Rectal smooth muscle tissue (tissue), 1 donor: ENCODE results near the gene HOXC12.

Experiments used
- H3K27ac ChIP-seq: one replicate; pipeline ENCODE4 v1.7.0; 2013; ENCODE audit warnings: low read depth, low read length, inconsistent platforms
- H3K27me3 ChIP-seq: one replicate; pipeline ENCODE4 v1.7.0; 2013; ENCODE audit warnings: low read length; ENCODE audit not compliant: control insufficient read depth, insufficient read depth
- H3K36me3 ChIP-seq: one replicate; pipeline ENCODE4 v1.7.0; 2013; ENCODE audit warnings: low read length; ENCODE audit not compliant: control insufficient read depth, insufficient read depth
- H3K4me1 ChIP-seq: one replicate; pipeline ENCODE4 v1.7.0; 2013; ENCODE audit warnings: low read length; ENCODE audit not compliant: control insufficient read depth, insufficient read depth
- H3K4me3 ChIP-seq: one replicate; pipeline ENCODE4 v1.7.0; 2013; ENCODE audit warnings: low read length
- H3K9ac ChIP-seq: one replicate; pipeline ENCODE4 v1.7.0; 2013; ENCODE audit warnings: low read length

The HOXC12 gene, protein sequence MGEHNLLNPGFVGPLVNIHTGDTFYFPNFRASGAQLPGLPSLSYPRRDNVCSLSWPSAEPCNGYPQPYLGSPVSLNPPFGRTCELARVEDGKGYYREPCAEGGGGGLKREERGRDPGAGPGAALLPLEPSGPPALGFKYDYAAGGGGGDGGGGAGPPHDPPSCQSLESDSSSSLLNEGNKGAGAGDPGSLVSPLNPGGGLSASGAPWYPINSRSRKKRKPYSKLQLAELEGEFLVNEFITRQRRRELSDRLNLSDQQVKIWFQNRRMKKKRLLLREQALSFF

DNA sequence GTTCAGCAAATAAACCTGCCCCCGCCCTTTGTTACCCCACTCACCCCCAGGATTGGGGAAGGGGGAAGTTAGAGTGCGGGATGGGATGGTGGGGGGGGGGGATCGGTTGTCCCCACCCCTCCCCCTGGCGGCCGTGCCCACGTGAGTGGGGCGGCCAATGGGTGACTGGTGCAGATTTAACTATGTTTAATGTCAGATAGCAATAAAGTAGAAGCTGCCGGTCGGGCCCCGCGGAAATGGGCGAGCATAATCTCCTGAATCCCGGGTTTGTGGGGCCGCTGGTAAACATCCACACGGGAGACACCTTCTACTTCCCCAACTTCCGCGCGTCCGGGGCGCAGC lies at the start of gene HOXC12:
Gene HOXC12 (plus strand): TSS at position 210 of the 342 bp plus-strand sequence. CDS start 27 bp downstream, at position 237.
- Histone ChIP-seq H3K4me3 (no peak within 1 kb of the TSS), H3K4me1 (no peaks in the 10 kb centered on the region), H3K27me3 (peaks cover 81% of the 10 kb centered on the region), H3K9ac (no peak within 1 kb of the TSS), H3K27ac (no peak within 1 kb of the TSS), H3K36me3 (no peaks in the 10 kb centered on the region)

DNA sequence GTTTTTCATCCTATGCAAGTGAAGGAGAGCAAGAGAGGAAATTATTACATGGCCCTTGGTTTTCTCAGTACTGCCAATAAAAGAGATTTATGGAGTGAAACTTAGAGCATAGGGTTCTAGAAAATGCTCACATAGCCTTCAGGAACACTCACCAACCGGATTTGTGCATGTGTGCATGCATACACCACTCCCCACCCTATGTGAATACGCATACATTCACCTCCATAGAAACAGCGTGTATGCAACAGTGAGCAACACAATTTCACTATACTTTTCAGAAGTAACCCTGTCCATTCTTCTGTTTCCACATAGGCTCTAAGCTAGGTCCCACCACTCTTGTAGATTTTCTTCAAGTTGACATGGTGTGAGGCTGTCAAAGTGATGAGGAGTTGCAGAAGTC lies 47.6 kb upstream of the HOXC12 start:
- Histone ChIP-seq H3K27ac (no peak overlapping the region), H3K4me1 (no peaks in the 10 kb centered on the region), H3K36me3 (no peaks in the 10 kb centered on the region), H3K4me3 (no peak overlapping the region), H3K27me3 (peaks cover 5% of the 10 kb centered on the region), H3K9ac (no peak overlapping the region)

GRCh38 chr12:53916788-53917655 lies 37.7 kb upstream of the HOXC12 start:
- Histone ChIP-seq H3K27ac (no peak overlapping the region), H3K4me1 (no peaks in the 10 kb centered on the region), H3K9ac (no peak overlapping the region), H3K27me3 (no peaks in the 10 kb centered on the region), H3K36me3 (no peaks in the 10 kb centered on the region), H3K4me3 (no peak overlapping the region)

DNA sequence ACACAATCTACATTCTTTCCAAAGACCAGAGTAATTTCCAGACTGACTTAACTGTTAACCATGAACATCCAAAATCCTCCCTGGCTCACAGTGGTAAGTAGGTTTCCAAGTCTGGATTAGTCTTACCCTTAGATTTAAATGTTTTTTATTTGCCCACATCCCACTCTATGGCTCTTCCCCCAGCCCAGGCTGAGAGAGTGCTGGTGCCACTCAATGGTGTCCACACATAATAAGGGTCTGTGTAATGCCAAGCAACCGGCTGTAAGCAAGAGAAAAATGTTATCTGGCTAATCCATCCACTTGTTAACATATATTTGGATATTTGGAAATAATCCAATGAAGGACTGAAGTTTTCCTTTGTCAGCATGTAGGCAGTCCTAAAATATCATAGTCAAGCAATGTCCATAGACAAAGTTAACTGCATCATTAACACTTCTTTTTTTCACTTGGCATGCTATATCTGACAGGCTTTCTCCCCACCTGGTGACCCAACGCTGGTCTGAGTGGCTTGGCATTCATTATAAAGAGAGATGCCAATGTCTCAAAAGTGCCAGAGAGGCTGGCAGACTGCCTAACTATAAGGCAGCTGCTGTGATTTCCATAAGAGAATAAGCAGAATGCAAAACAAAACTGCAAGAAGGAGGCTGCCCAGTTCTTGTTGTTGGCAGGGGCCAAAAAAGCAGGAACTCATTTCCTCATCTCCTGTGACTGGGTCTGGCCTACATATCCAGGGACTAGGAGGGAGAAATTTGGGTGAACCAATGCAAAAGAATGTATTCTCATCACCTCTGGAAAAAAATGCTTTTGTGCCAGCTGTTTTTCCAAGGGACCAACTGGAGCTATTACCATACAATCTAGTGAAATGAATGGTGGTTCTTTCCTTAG lies 29.9 kb upstream of the HOXC12 start:
- Histone ChIP-seq H3K4me1 (no peaks in the 10 kb centered on the region), H3K27me3 (peaks cover 33% of the 10 kb centered on the region)

DNA sequence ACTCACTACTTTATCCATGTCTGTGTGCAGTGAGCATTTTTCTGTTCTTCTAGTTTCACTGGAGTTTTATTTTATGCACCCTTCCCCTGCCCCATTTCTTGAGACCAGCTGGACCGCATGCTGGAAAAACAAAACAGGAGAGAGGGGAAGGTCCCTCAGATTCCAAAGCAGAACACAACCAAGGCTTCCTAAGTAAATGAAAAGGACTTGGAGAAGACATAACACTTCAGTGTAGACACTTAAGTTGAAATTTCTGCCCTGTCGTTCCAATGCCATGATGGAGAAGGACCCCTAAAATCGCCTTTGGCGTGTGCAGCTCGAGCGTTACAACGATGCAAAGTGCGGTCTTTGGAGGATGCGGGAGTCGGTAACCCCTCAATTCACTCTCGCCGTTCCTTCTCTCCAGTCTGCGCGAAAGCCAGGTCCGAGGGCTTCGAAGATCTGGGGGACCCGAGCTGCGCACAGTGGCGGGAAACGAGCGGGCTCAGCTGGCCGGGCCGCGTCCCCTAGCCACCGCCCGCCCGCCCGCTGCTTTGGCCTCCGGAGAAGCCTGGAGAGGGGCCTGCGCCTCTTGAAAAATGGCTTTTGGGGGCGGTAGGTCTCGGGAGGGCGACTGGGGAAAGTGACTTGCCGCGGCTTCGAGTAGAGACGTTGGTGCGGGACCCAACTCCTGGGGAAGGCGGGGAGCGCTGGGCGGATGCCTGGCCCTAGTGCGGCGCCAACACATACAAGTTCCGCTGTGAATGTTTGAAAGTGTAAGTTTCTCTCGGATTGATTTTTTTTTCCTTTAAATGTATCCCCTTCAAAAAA lies 27.3 kb upstream of the HOXC12 start:
- no peak overlapping the region for H3K27ac ChIP-seq
- no peak overlapping the region for H3K9ac ChIP-seq
- no peaks in the 10 kb centered on the region for H3K36me3 ChIP-seq
- no peak overlapping the region for H3K4me3 ChIP-seq
- H3K27me3 ChIP-seq: peaks cover 41% of the 10 kb centered on the region
- no peaks in the 10 kb centered on the region for H3K4me1 ChIP-seq

More for the DNA sequence above, 29.9 kb upstream of the HOXC12 start:
- Histone ChIP-seq H3K9ac (no peak overlapping the region), H3K4me3 (no peak overlapping the region), H3K27ac (no peak overlapping the region), H3K36me3 (no peaks in the 10 kb centered on the region)

DNA sequence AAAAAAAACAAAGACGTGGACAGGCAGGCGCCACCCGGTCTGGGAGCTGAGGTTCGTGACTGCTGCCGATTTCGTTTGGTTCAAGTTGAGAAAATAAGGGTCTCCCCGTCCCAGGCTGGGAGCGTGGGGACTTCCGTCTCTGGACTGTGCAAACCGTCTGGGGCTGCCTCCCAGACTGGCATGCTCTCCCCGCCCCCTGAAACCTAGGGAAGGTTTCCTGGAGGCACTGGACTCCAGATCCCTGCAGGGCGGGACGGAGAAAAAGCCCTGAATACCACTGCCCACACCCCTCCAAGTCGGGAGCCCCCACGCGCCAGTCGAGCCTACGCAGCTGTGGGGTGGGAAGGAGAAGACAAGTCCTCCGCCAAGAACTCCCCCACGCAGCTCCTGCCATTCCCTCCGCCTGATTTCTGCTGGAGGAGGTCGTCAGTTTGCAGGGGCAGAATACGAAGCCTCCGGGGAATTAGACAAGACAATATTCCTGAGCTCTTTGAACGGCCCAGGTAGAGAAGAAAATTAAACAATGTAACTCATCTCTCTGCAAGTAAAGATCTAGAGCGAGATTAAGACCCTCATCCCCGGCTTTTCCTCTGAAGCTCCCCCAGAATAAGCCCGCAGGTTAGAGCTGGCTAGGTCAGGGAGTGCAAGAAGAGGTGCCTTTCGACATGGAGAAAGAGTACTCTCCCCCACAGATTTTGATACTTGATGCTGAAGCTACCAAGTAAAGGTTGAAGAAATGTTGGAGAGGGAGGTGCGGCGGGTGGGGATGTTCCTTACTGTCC lies 26.5 kb upstream of the HOXC12 start:
- no peak overlapping the region for H3K27ac ChIP-seq
- H3K4me1 ChIP-seq: no peaks in the 10 kb centered on the region
- no peaks in the 10 kb centered on the region for H3K36me3 ChIP-seq
- peaks cover 43% of the 10 kb centered on the region for H3K27me3 ChIP-seq
- no peak overlapping the region for H3K4me3 ChIP-seq
- no peak overlapping the region for H3K9ac ChIP-seq

DNA sequence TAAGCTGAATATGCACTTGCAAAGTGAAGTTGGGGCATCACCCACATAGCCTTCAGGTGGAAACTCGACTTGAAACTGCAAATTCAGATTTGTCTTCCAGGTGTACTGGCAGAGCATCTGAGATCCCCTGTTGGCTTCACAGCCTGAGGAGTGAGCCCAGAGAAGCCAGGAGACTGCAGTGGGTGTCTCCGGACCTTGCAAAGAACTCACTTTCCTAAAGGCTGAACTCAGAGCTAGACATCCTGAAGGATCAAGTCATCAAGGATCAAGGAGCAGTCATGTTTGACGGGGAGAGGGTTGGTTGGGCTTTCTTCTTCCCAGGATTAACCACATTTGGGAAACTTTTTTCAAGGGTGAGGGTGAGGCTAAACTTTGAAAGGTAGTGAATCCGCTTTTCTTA lies 25.2 kb upstream of the HOXC12 start:
- Histone ChIP-seq H3K4me3 (no peak overlapping the region), H3K36me3 (no peaks in the 10 kb centered on the region), H3K27me3 (peaks cover 45% of the 10 kb centered on the region), H3K4me1 (no peaks in the 10 kb centered on the region), H3K9ac (no peak overlapping the region), H3K27ac (no peak overlapping the region)

- Histone ChIP-seq H3K4me1 (no peaks in the 10 kb centered on the region), H3K27ac (no peak overlapping the region), H3K4me3 (no peak overlapping the region), H3K9ac (no peak overlapping the region), H3K36me3 (no peaks in the 10 kb centered on the region), H3K27me3 (peaks cover 50% of the 10 kb centered on the region)
These were observed 24.0 kb upstream of the HOXC12 start for GRCh38 chr12:53930591-53931255.

GRCh38 chr12:53931844-53932581 lies 22.7 kb upstream of the HOXC12 start:
- H3K4me3 ChIP-seq: no peak overlapping the region
- H3K27ac ChIP-seq: no peak overlapping the region
- no peaks in the 10 kb centered on the region for H3K4me1 ChIP-seq
- H3K36me3 ChIP-seq: no peaks in the 10 kb centered on the region
- no peak overlapping the region for H3K9ac ChIP-seq
- peaks cover 52% of the 10 kb centered on the region for H3K27me3 ChIP-seq

- Histone ChIP-seq H3K4me1 (no peaks in the 10 kb centered on the region), H3K36me3 (no peaks in the 10 kb centered on the region), H3K27me3 (peaks cover 55% of the 10 kb centered on the region), H3K27ac (no peak overlapping the region), H3K4me3 (no peak overlapping the region), H3K9ac (no peak overlapping the region)
These were observed 21.8 kb upstream of the HOXC12 start for GRCh38 chr12:53932915-53933314.
